ENCODE measurements around the gene ADRB1. TPM values are rescaled to one million over a fixed set of nuclear protein-coding genes. Genes with fewer than 3 reads are reported as not detected.

Gene ADRB1
- total RNA-seq, 2 experiments from 2014 or later: not detected

- CTCF ChIA-PET: interaction anchor here (1.4 kb wide), 2 partner anchors 7 to 18 kb away, joined by 4 read pairs; no protein-coding TSS in a partner anchor
- DNase-seq: no peak
- intact Hi-C loops (cut with DNase I, micrococcal nuclease): no loop called here
Observed at GRCh38 chr10:114061148-114061547, 17.5 kb downstream of the ADRB1 start.

GRCh38 chr10:114061789-114062188 lies 18.1 kb downstream of the ADRB1 start:
- Mint-ChIP-seq H3K4me1 (peaks cover 4% of the 10 kb centered on the region), H3K4me3 (no peak overlapping the region), H3K9me3 (ENCODE audit: low read depth) (no peaks in the 10 kb centered on the region), H3K27ac (no peak overlapping the region), H3K36me3 (ENCODE audit: low read depth) (no peaks in the 10 kb centered on the region), H3K27me3 (peaks cover 8% of the 10 kb centered on the region)
- ChIA-PET CTCF (interaction anchor here (1.4 kb wide), 1 partner anchor 19 kb away, joined by 4 read pairs; no protein-coding TSS in a partner anchor), POLR2A (no interaction called here)
- intact Hi-C loops (cut with DNase I, micrococcal nuclease): no loop called here
- ATAC-seq (no peak), DNase-seq (no peak)

More at GRCh38 chr10:114061148-114061547, 17.5 kb downstream of the ADRB1 start:
- peaks cover 4% of the 10 kb centered on the region for H3K4me1 Mint-ChIP-seq
- H3K27ac Mint-ChIP-seq: no peak overlapping the region
- no peak overlapping the region for H3K4me3 Mint-ChIP-seq
- no peaks in the 10 kb centered on the region for H3K9me3 Mint-ChIP-seq (ENCODE audit: low read depth)
- ATAC-seq: no peak
- H3K36me3 Mint-ChIP-seq (ENCODE audit: low read depth): no peaks in the 10 kb centered on the region
- H3K27me3 Mint-ChIP-seq: peaks cover 8% of the 10 kb centered on the region
- POLR2A ChIA-PET: interaction anchor here (0.7 kb wide), 1 partner anchor 36 kb away, joined by 3 read pairs; no protein-coding TSS in a partner anchor

DNA sequence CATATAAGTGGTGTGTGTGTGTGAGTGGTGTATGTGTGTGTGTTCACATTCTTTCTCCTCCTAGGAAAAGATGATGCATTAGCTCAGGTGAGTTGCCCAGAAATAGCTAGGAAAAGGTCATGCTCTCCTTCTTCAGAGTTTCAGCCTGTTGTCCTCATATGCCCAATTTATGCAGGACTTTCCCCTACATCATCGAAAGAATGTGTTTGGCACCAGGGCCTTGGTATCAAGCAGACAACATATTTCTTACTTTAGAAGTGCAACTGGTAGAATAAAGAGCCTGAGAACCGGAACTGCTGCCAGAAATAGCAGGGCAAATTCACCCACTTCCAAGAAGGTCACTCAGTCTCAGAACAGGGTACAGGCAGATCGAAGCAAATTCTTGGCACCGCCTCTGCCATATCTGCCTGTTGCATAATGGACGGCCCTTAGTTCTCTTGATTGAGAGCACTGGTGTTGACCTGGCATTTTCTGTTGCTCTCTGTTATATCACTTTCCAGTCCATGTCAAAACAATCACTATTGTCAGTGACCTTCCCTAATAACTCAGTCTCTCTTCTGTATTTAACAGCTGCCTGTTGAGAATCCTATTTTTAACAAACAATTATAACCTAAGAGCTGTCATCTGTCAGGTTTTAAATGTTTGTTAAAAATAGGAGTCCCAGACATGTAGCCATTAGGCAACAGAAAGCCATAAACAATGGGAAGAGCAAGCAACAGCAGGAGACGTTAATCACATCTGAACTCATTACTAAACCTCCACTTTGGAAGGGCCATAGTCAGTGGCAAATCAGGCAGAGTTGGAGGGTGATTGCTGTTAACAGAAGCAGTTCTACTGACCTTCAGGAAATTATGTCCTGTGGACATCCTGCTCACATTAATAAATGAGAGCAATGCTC lies 20.7 kb downstream of the ADRB1 start:
- Mint-ChIP-seq H3K9me3 (ENCODE audit: low read depth) (no peaks in the 10 kb centered on the region), H3K27me3 (peaks cover 4% of the 10 kb centered on the region), H3K4me3 (no peak overlapping the region), H3K4me1 (peaks cover 10% of the 10 kb centered on the region), H3K27ac (no peak overlapping the region), H3K36me3 (ENCODE audit: low read depth) (no peaks in the 10 kb centered on the region)
- DNase-seq (no peak), ATAC-seq (no peak)
- ChIA-PET CTCF (no interaction called here), POLR2A (no interaction called here)
- intact Hi-C loops (cut with DNase I, micrococcal nuclease): no loop called here

GRCh38 chr10:114065049-114065435 lies 21.4 kb downstream of the ADRB1 start:
- Mint-ChIP-seq H3K27me3 (peaks cover 4% of the 10 kb centered on the region), H3K9me3 (ENCODE audit: low read depth) (no peaks in the 10 kb centered on the region), H3K27ac (no peak overlapping the region), H3K4me1 (peaks cover 10% of the 10 kb centered on the region), H3K4me3 (no peak overlapping the region), H3K36me3 (ENCODE audit: low read depth) (no peaks in the 10 kb centered on the region)
- CTCF ChIA-PET: no interaction called here
- ATAC-seq: no peak
- DNase-seq: no peak
- intact Hi-C loops (cut with DNase I, micrococcal nuclease): no loop called here
- POLR2A ChIA-PET: no interaction called here

- peaks cover 9% of the 10 kb centered on the region for H3K4me1 Mint-ChIP-seq
- ChIA-PET POLR2A (no interaction called here), CTCF (interaction anchor here (0.8 to 1.7 kb wide), 2 partner anchors 8 to 13 kb away, joined by 4 read pairs; no protein-coding TSS in a partner anchor)
- intact Hi-C loops (cut with DNase I, micrococcal nuclease): no loop called here
- peaks cover 4% of the 10 kb centered on the region for H3K27me3 Mint-ChIP-seq
- H3K9me3 Mint-ChIP-seq (ENCODE audit: low read depth): no peaks in the 10 kb centered on the region
- ATAC-seq: no peak
- H3K4me3 Mint-ChIP-seq: no peak overlapping the region
- peak overlapping the region; percentile 32 for H3K27ac Mint-ChIP-seq
- no peaks in the 10 kb centered on the region for H3K36me3 Mint-ChIP-seq (ENCODE audit: low read depth)
- no peak for DNase-seq
Observed at GRCh38 chr10:114068054-114068707, 24.5 kb downstream of the ADRB1 start.

GRCh38 chr10:114070710-114071109 lies 27.0 kb downstream of the ADRB1 start:
- Mint-ChIP-seq H3K4me3 (no peak overlapping the region), H3K36me3 (ENCODE audit: low read depth) (no peaks in the 10 kb centered on the region), H3K9me3 (ENCODE audit: low read depth) (no peaks in the 10 kb centered on the region), H3K27me3 (no peaks in the 10 kb centered on the region), H3K4me1 (peaks cover 15% of the 10 kb centered on the region), H3K27ac (no peak overlapping the region)
- DNase-seq (no peak), ATAC-seq (no peak)
- CTCF ChIA-PET: interaction anchor here (0.9 kb wide), 1 partner anchor 109 kb away, joined by 3 read pairs; no protein-coding TSS in a partner anchor
- POLR2A ChIA-PET: no interaction called here
- intact Hi-C loops (cut with DNase I, micrococcal nuclease): no loop called here

DNA sequence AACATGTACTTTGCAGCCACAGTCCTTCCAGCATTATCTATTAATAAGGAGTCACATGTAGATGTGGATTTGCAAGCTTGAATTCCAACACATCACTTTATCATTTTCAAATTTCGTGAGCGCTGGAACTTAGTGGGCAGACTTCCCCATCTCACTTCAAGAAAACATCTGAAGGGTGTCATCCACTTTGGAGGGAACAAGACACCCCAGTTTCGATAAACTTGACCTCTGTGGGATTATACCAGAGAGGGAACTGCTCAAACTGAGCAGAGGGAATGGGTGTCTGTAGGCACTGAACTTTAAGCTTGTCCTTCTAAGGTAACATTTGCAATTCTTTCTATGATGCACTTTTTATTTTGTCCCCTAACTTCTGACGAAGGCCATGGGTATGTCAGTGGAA lies 27.5 kb downstream of the ADRB1 start:
- Mint-ChIP-seq H3K4me3 (no peak overlapping the region), H3K27ac (no peak overlapping the region), H3K27me3 (no peaks in the 10 kb centered on the region), H3K36me3 (ENCODE audit: low read depth) (no peaks in the 10 kb centered on the region), H3K4me1 (peaks cover 15% of the 10 kb centered on the region), H3K9me3 (ENCODE audit: low read depth) (no peaks in the 10 kb centered on the region)
- ChIA-PET POLR2A (interaction anchor here (0.5 kb wide), 1 partner anchor 926 kb away, joined by 3 read pairs; no protein-coding TSS in a partner anchor), CTCF (interaction anchor here (1.2 kb wide), 1 partner anchor 10 kb away, joined by 4 read pairs; no protein-coding TSS in a partner anchor)
- DNase-seq (no peak), ATAC-seq (no peak)
- intact Hi-C loops (cut with DNase I, micrococcal nuclease): no loop called here

GRCh38 chr10:114073395-114074186 lies 29.9 kb downstream of the ADRB1 start:
- ATAC-seq: peak; percentile 44
- Mint-ChIP-seq H3K36me3 (ENCODE audit: low read depth) (no peaks in the 10 kb centered on the region), H3K27me3 (peaks cover 2% of the 10 kb centered on the region), H3K4me3 (no peak overlapping the region), H3K4me1 (peaks cover 9% of the 10 kb centered on the region), H3K9me3 (ENCODE audit: low read depth) (no peaks in the 10 kb centered on the region), H3K27ac (no peak overlapping the region)
- DNase-seq: peak; percentile 17
- intact Hi-C loops (cut with DNase I, micrococcal nuclease): no loop called here
- ChIA-PET CTCF (no interaction called here), POLR2A (no interaction called here)

DNA sequence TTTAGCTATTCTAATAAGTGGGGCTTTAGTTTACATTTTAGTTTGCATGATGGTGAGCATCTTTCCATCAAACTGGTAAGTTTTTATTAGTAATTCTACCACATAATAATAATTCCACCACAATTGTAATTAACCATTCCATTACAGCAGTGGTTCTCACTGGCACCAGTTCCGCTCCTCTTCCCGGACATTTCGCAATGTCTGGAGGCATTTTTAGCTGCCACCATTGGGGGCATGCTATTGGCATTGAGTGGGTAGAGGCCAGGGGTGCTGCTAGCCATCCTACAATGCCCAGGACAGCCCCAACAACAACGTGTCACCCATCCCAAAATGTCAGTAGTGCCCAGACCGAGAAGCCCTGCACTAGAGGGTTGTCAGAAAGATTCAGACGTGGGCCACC lies 31.4 kb downstream of the ADRB1 start:
- no peak overlapping the region for H3K4me3 Mint-ChIP-seq
- no peaks in the 10 kb centered on the region for H3K36me3 Mint-ChIP-seq (ENCODE audit: low read depth)
- peaks cover 9% of the 10 kb centered on the region for H3K4me1 Mint-ChIP-seq
- ATAC-seq (no peak), DNase-seq (no peak)
- no peak overlapping the region for H3K27ac Mint-ChIP-seq
- CTCF ChIA-PET: no interaction called here
- H3K27me3 Mint-ChIP-seq: peaks cover 2% of the 10 kb centered on the region
- POLR2A ChIA-PET: no interaction called here
- intact Hi-C loops (cut with DNase I, micrococcal nuclease): no loop called here
- H3K9me3 Mint-ChIP-seq (ENCODE audit: low read depth): no peaks in the 10 kb centered on the region

DNA sequence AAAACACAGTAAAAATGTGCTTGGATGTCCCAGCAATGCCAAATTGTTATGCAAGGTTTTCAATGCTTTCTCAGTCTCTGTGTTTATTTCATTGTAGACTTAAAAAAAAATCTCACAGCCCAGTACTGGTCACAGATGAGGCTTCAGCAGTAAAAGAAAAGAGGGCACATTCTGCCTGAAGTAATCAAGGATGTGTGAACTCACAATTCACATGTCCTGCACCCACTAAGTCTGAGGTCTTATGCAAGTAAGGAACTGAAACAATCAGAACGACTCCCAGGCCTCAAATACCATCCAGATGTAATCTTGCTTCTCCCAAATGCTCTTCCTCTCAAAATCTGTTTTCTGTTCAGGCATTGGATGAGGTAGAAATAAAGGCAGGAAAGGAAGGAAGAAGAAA lies 33.7 kb downstream of the ADRB1 start:
- H3K9me3 Mint-ChIP-seq (ENCODE audit: low read depth): no peaks in the 10 kb centered on the region
- no peak overlapping the region for H3K27ac Mint-ChIP-seq
- intact Hi-C loops (cut with DNase I, micrococcal nuclease): no loop called here
- POLR2A ChIA-PET: no interaction called here
- ATAC-seq (no peak), DNase-seq (no peak)
- peaks cover 3% of the 10 kb centered on the region for H3K27me3 Mint-ChIP-seq
- CTCF ChIA-PET: no interaction called here
- no peaks in the 10 kb centered on the region for H3K36me3 Mint-ChIP-seq (ENCODE audit: low read depth)
- H3K4me3 Mint-ChIP-seq: no peak overlapping the region
- H3K4me1 Mint-ChIP-seq: peaks cover 6% of the 10 kb centered on the region

- Mint-ChIP-seq H3K36me3 (ENCODE audit: low read depth) (no peaks in the 10 kb centered on the region), H3K4me1 (peaks cover 6% of the 10 kb centered on the region), H3K27me3 (peaks cover 3% of the 10 kb centered on the region), H3K27ac (no peak overlapping the region), H3K4me3 (no peak overlapping the region), H3K9me3 (ENCODE audit: low read depth) (no peaks in the 10 kb centered on the region)
- ATAC-seq: no peak
- ChIA-PET CTCF (no interaction called here), POLR2A (no interaction called here)
- intact Hi-C loops (cut with DNase I, micrococcal nuclease): no loop called here
- no peak for DNase-seq
Observed at GRCh38 chr10:114077815-114078219, 34.2 kb downstream of the ADRB1 start.
